ENCODE measurements around the gene PLA2G6.

The PLA2G6 gene

GRCh38 chr22:38132794-38133193 is 48.8 kb downstream of the PLA2G6 start:
- H3K4me3 ChIP-seq (ENCODE audit: low read depth, low read length) = no peak overlapping the region

GRCh38 chr22:38132136-38132535 is 49.5 kb downstream of the PLA2G6 start:
- peaks cover 0 to 46% of the 10 kb centered on the region in 2 experiments; a peak in 2 of 3 replicates for H3K36me3 ChIP-seq (ENCODE audit: control insufficient read depth in 2 of 2, insufficient read depth in 1 of 2, low read length in 2 of 2)
- CTCF ChIA-PET = no interaction called here
- no peak overlapping the region for H3K4me3 ChIP-seq (ENCODE audit: low read depth, low read length)
- POLR2A ChIA-PET = no interaction called here
- H3K27ac ChIP-seq (ENCODE audit: extremely low read depth, low read depth, low read length) = no peak overlapping the region
- H3K9me3 ChIP-seq (ENCODE audit: control insufficient read depth, insufficient read depth, low read depth, low read length) = no peaks in the 10 kb centered on the region
- no peaks in the 10 kb centered on the region for H3K4me1 ChIP-seq (ENCODE audit: control insufficient read depth, insufficient read depth, low read length)
- TF ChIP-seq BCL11A (tag by site-specific recombination; IDR thresholded peaks at IDR 0.05; ENCODE audit: low read depth) (no peak), ZNF148 (tag by site-specific recombination; IDR thresholded peaks at IDR 0.05; ENCODE audit: borderline replicate concordance) (no peak), ZNF174 (tag by site-specific recombination; IDR thresholded peaks at IDR 0.05) (no peak), INSM2 (tag by site-specific recombination; IDR thresholded peaks at IDR 0.05) (no peak), ZNF558 (tag by site-specific recombination; IDR thresholded peaks at IDR 0.05) (no peak)

More at GRCh38 chr22:38132794-38133193, 48.8 kb downstream of the PLA2G6 start:
- no peaks in the 10 kb centered on the region for H3K4me1 ChIP-seq (ENCODE audit: control insufficient read depth, insufficient read depth, low read length)
- H3K9me3 ChIP-seq (ENCODE audit: control insufficient read depth, insufficient read depth, low read depth, low read length) = no peaks in the 10 kb centered on the region
- H3K36me3 ChIP-seq (ENCODE audit: control insufficient read depth in 2 of 2, insufficient read depth in 1 of 2, low read length in 2 of 2) = peaks cover 0 to 44% of the 10 kb centered on the region in 2 experiments; a peak in 2 of 3 replicates
- ChIA-PET POLR2A (no interaction called here), CTCF (no interaction called here)
- H3K27ac ChIP-seq (ENCODE audit: extremely low read depth, low read depth, low read length) = no peak overlapping the region
- no peak for TF ChIP-seq SCRT2 (tag by site-specific recombination; IDR thresholded peaks at IDR 0.05)
- no peak for TF ChIP-seq HOXD13 (CRISPR knock-in tag; IDR thresholded peaks at IDR 0.05; ENCODE audit: borderline replicate concordance)
- TF ChIP-seq KLF17 (tag by site-specific recombination; IDR thresholded peaks at IDR 0.05) = no peak
- no peak for TF ChIP-seq ZNF488 (tag by site-specific recombination; IDR thresholded peaks at IDR 0.05)
- no peak for TF ChIP-seq ZNF561 (tag by site-specific recombination; IDR thresholded peaks at IDR 0.05; ENCODE audit: borderline replicate concordance)
- no peak for TF ChIP-seq ZNF423 (tag by site-specific recombination; IDR thresholded peaks at IDR 0.05)
- no peak for TF ChIP-seq KLF8 (tag by site-specific recombination; IDR thresholded peaks at IDR 0.05)
- TF ChIP-seq SP3 (tag by site-specific recombination; IDR thresholded peaks at IDR 0.05) = no peak
- no peak for TF ChIP-seq ZNF792 (tag by site-specific recombination; IDR thresholded peaks at IDR 0.05)
- TF ChIP-seq ZBTB1 (tag by site-specific recombination; IDR thresholded peaks at IDR 0.05) = no peak
- TF ChIP-seq ZNF645 (tag by site-specific recombination; IDR thresholded peaks at IDR 0.05) = no peak
- no peak for TF ChIP-seq ZNF157 (tag by site-specific recombination; IDR thresholded peaks at IDR 0.05)
- TF ChIP-seq ZNF513 (tag by site-specific recombination; IDR thresholded peaks at IDR 0.05) = no peak
- no peak for TF ChIP-seq ZNF280D (tag by site-specific recombination; IDR thresholded peaks at IDR 0.05)
- TF ChIP-seq FEZF1 (tag by site-specific recombination; IDR thresholded peaks at IDR 0.05) = no peak
